Tongue (tissue), 2 donors: ENCODE measurements around the gene OR5K3. TPM values are rescaled to one million over a fixed set of nuclear protein-coding genes. Genes with fewer than 3 reads are reported as not detected.

Experiments used
- DNase-seq: peaks from one replicate; pipeline ENCODE4 v3.0.0-alpha.2; 2015
- total RNA-seq: library from RNA; depleted of rRNA; stranded (reverse); fragments of >200 nt; gene quantifications from one replicate; pipeline ENCODE4 v1.2.3, GENCODE V29; 2014

The OR5K3 gene
- total RNA-seq, 1 donor from 2014 or later, result not detected

- DNase-seq, result no peak
Measured at GRCh38 chr3:98434412-98434811, 43.9 kb downstream of the OR5K3 start.

- no peak for DNase-seq
Measured at GRCh38 chr3:98440283-98440682, 49.8 kb downstream of the OR5K3 start.

Other genes starting within 250 kb of the OR5K3 start
- not detected for gene OR5H14, start 243.2 kb upstream of the OR5K3 start, total RNA-seq
- not detected for gene OR5H15, start 224.0 kb upstream of the OR5K3 start, total RNA-seq
- not detected for gene OR5H6, start 126.4 kb upstream of the OR5K3 start, total RNA-seq
- gene OR5H2, start 108.2 kb upstream of the OR5K3 start, total RNA-seq, result not detected
- gene OR5K4, start 36.8 kb upstream of the OR5K3 start, total RNA-seq, result not detected
- gene OR5K1, start 72.5 kb downstream of the OR5K3 start, total RNA-seq, result not detected
- not detected for gene OR5K2, start 107.0 kb downstream of the OR5K3 start, total RNA-seq
- 139 TPM for gene CLDND1, start 132.2 kb downstream of the OR5K3 start, total RNA-seq
- gene GPR15, start 141.3 kb downstream of the OR5K3 start, total RNA-seq, result not detected
- 18.6 TPM for gene CPOX, start 202.9 kb downstream of the OR5K3 start, total RNA-seq